ENCODE measurements around the gene LYAR. TPM values are rescaled to one million over a fixed set of nuclear protein-coding genes. Genes with fewer than 3 reads are reported as not detected.
A peak's percentile ranks its signal among the peaks of the same experiment; 100 is the strongest.

The LYAR gene
- total and polyA plus RNA-seq, 2 of the 13 experiments (the other 11 are each of a cell fraction or from before 2014, with no cell fraction given) = 7.8 to 94.2 TPM

DNA sequence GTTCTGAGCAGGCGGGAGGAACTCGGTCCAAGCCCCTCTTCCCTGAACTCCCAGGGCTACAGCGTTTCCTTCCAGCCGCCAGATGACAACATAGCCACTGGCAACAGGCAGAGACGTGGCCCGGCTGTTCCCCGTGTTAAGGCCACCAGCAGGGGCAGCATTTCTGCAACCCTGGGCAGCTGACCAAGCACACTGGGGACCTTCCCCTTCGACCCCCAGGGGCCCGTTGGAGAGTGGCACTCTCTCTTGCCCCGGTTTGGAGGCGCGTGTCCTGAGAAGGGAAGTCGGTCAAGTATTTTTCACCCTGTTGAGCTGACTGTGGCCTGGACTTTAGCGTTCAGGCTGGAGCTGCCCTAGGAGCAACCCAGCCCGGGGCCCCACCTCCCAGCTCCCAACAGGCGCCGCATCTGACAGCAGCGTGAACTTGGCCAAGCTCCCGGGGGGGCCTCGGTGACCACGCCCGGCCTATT lies 37.7 kb upstream of the LYAR start (continued):
- TF ChIP-seq ZNF451 (CRISPR knock-in tag; IDR thresholded peaks at IDR 0.05) (no peak), CBX2 (IDR thresholded peaks at IDR 0.05; ENCODE audit: low read depth, low read length) (no peak), CBX2 (CRISPR knock-in tag; IDR thresholded peaks at IDR 0.05; ENCODE audit: low read depth) (no peak), ZFX (CRISPR knock-in tag; IDR thresholded peaks at IDR 0.05; ENCODE audit: low read depth) (peak; percentile 64), JUNB (CRISPR knock-in tag; IDR thresholded peaks at IDR 0.05; ENCODE audit: borderline replicate concordance) (no peak), ZNF441 (CRISPR knock-in tag; IDR thresholded peaks at IDR 0.05; ENCODE audit: borderline replicate concordance) (0 out of 2 replicates have a peak, but pooled peaks have one; percentile 26), YEATS4 (CRISPR knock-in tag; IDR thresholded peaks at IDR 0.05; ENCODE audit: borderline replicate concordance) (peak; percentile 71), GLI4 (CRISPR knock-in tag; IDR thresholded peaks at IDR 0.05; ENCODE audit: borderline replicate concordance) (no peak), ZKSCAN1 (IDR thresholded peaks at IDR 0.05; ENCODE audit: low read length) (no peak), ZNF17 (CRISPR knock-in tag; IDR thresholded peaks at IDR 0.05) (no peak), MYC (CRISPR knock-in tag; IDR thresholded peaks at IDR 0.05; ENCODE audit: borderline replicate concordance) (peak; percentile 43; the same call in 1 of the 2 replicates), GATAD2A (CRISPR knock-in tag; IDR thresholded peaks at IDR 0.05) (peak; percentile 62), ZNF343 (CRISPR knock-in tag; IDR thresholded peaks at IDR 0.05) (no peak), HNRNPUL1 (IDR thresholded peaks at IDR 0.05; ENCODE audit: low read depth, low read length) (no peak), GATAD1 (CRISPR knock-in tag; IDR thresholded peaks at IDR 0.05) (peak; percentile 47; the same call in 1 of the 2 replicates), NFKBIZ (CRISPR knock-in tag; IDR thresholded peaks at IDR 0.05) (no peak)
- TF ChIP-seq, protein P1, sequence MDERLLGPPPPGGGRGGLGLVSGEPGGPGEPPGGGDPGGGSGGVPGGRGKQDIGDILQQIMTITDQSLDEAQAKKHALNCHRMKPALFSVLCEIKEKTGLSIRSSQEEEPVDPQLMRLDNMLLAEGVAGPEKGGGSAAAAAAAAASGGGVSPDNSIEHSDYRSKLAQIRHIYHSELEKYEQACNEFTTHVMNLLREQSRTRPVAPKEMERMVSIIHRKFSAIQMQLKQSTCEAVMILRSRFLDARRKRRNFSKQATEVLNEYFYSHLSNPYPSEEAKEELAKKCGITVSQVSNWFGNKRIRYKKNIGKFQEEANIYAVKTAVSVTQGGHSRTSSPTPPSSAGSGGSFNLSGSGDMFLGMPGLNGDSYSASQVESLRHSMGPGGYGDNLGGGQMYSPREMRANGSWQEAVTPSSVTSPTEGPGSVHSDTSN (CRISPR knock-in tag; IDR thresholded peaks at IDR 0.05) = no peak
- TF ChIP-seq, protein P2, sequence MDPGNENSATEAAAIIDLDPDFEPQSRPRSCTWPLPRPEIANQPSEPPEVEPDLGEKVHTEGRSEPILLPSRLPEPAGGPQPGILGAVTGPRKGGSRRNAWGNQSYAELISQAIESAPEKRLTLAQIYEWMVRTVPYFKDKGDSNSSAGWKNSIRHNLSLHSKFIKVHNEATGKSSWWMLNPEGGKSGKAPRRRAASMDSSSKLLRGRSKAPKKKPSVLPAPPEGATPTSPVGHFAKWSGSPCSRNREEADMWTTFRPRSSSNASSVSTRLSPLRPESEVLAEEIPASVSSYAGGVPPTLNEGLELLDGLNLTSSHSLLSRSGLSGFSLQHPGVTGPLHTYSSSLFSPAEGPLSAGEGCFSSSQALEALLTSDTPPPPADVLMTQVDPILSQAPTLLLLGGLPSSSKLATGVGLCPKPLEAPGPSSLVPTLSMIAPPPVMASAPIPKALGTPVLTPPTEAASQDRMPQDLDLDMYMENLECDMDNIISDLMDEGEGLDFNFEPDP (CRISPR knock-in tag; conservative IDR thresholded peaks at IDR 0.05) = no peak
- TF ChIP-seq, protein P3, sequence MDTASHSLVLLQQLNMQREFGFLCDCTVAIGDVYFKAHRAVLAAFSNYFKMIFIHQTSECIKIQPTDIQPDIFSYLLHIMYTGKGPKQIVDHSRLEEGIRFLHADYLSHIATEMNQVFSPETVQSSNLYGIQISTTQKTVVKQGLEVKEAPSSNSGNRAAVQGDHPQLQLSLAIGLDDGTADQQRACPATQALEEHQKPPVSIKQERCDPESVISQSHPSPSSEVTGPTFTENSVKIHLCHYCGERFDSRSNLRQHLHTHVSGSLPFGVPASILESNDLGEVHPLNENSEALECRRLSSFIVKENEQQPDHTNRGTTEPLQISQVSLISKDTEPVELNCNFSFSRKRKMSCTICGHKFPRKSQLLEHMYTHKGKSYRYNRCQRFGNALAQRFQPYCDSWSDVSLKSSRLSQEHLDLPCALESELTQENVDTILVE (CRISPR knock-in tag; IDR thresholded peaks at IDR 0.05) = peak; percentile 18; the same call in 1 of the 2 replicates
- TF ChIP-seq, protein P4, sequence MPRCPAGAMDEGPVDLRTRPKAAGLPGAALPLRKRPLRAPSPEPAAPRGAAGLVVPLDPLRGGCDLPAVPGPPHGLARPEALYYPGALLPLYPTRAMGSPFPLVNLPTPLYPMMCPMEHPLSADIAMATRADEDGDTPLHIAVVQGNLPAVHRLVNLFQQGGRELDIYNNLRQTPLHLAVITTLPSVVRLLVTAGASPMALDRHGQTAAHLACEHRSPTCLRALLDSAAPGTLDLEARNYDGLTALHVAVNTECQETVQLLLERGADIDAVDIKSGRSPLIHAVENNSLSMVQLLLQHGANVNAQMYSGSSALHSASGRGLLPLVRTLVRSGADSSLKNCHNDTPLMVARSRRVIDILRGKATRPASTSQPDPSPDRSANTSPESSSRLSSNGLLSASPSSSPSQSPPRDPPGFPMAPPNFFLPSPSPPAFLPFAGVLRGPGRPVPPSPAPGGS (CRISPR knock-in tag; IDR thresholded peaks at IDR 0.05) = peak; percentile 26; the same call in 1 of the 2 replicates
- TF ChIP-seq, protein P5, sequence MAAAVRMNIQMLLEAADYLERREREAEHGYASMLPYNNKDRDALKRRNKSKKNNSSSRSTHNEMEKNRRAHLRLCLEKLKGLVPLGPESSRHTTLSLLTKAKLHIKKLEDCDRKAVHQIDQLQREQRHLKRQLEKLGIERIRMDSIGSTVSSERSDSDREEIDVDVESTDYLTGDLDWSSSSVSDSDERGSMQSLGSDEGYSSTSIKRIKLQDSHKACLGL (CRISPR knock-in tag; IDR thresholded peaks at IDR 0.05) = no peak
- TF ChIP-seq, protein P6, sequence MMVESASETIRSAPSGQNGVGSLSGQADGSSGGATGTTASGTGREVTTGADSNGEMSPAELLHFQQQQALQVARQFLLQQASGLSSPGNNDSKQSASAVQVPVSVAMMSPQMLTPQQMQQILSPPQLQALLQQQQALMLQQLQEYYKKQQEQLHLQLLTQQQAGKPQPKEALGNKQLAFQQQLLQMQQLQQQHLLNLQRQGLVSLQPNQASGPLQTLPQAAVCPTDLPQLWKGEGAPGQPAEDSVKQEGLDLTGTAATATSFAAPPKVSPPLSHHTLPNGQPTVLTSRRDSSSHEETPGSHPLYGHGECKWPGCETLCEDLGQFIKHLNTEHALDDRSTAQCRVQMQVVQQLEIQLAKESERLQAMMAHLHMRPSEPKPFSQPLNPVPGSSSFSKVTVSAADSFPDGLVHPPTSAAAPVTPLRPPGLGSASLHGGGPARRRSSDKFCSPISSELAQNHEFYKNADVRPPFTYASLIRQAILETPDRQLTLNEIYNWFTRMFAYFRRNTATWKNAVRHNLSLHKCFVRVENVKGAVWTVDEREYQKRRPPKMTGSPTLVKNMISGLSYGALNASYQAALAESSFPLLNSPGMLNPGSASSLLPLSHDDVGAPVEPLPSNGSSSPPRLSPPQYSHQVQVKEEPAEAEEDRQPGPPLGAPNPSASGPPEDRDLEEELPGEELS (CRISPR knock-in tag; IDR thresholded peaks at IDR 0.05) = 0 out of 2 replicates have a peak, but pooled peaks have one; percentile 27
- TF ChIP-seq, protein P7, sequence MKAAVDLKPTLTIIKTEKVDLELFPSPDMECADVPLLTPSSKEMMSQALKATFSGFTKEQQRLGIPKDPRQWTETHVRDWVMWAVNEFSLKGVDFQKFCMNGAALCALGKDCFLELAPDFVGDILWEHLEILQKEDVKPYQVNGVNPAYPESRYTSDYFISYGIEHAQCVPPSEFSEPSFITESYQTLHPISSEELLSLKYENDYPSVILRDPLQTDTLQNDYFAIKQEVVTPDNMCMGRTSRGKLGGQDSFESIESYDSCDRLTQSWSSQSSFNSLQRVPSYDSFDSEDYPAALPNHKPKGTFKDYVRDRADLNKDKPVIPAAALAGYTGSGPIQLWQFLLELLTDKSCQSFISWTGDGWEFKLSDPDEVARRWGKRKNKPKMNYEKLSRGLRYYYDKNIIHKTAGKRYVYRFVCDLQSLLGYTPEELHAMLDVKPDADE (CRISPR knock-in tag; IDR thresholded peaks at IDR 0.05) = no peak

All from HepG2 (cell line).